Upper lobe of left lung (tissue), 4 donors: ENCODE results near the gene PPP1R12B.

ENCODE experiments used
- CTCF ChIP-seq, 6 experiments: fragments of 450-650 bp in 4 of 6; fragments of 200-600 bp in 2 of 6; sonication (generic) in 2 of 6; IDR thresholded peaks; one replicate each; pipeline ENCODE4 v1.5.1; 2016 to 2019; ENCODE audit warnings: antibody characterized with exemption in 6 of 6
- EP300 ChIP-seq, 4 donors: sonication (generic); formaldehyde crosslinking; IDR thresholded peaks; one replicate each; pipeline ENCODE4 v1.5.1; 2017; ENCODE audit warnings: antibody characterized with exemption in 4 of 4, control low read depth in 2 of 4
- POLR2A ChIP-seq, 4 donors: fragments of 450-650 bp; IDR thresholded peaks; one replicate each; pipeline ENCODE4 v1.5.1; 2016 to 2017; ENCODE audit warnings: antibody characterized with exemption in 4 of 4, mild to moderate bottlenecking in 2 of 4

DNA sequence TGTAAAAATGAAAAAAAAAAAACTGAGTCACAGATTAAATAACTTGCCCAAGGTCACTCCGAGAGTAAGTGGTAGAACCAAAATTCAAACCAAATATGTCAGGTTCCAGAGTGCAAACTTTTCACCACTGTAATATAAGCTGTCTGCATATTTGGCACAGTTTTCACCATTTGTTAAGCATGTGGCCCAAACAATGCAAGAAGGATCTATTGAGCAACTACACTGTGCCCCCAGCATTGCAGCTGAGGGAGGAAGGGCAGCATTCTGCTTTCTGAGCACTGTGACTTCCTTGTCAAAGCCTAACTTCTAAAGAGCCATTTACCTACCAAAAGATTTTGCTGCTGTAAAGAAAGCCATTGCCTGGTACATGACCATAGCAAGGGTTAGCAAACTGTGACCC lies 228.3 kb downstream of the PPP1R12B start:
- no peak for TF ChIP-seq CTCF (IDR thresholded peaks at IDR 0.05)
- no peak for TF ChIP-seq POLR2A (IDR thresholded peaks at IDR 0.05)
- TF ChIP-seq EP300 (IDR thresholded peaks at IDR 0.05) = no peak
